Central memory CD8-positive, alpha-beta T cell (primary cell): Measurements from ENCODE around the gene RAB4B.
A peak's percentile ranks its signal among the peaks of the same experiment; 100 is the strongest.
"Not testable (repeated sequence)": the region's sequence is repeated elsewhere in the genome, so short reads cannot be mapped to it uniquely, and the experiment has no call there.

Source experiments
- ATAC-seq: fragments of 150-1000 bp; cut with Tn5 transposase; replicated peaks from 2 replicates; pipeline ENCODE4 v1.10.0; 2022; ENCODE audit warnings: mild to moderate bottlenecking, moderate FRiP score, moderate number of reproducible peaks; ENCODE audit not compliant: poor library complexity, severe bottlenecking; ENCODE audit errors: extremely low read depth
- DNase-seq, 2 donors: peaks; one replicate each; pipeline ENCODE4 v3.0.0; 2021; ENCODE audit warnings: low spot score in 2 of 2
- H3K27ac Mint-ChIP-seq: one replicate; pipeline ENCODE4 v1.8.0; 2022; ENCODE audit warnings: low read depth, mild to moderate bottlenecking, moderate library complexity, mixed read lengths
- H3K27me3 Mint-ChIP-seq: one replicate; pipeline ENCODE4 v1.8.0; 2022; ENCODE audit warnings: mixed read lengths
- H3K36me3 Mint-ChIP-seq: one replicate; pipeline ENCODE4 v1.8.0; 2022; ENCODE audit warnings: mild to moderate bottlenecking, moderate library complexity, mixed read lengths; ENCODE audit not compliant: insufficient read depth
- H3K4me1 Mint-ChIP-seq: one replicate; pipeline ENCODE4 v1.8.0; 2022; ENCODE audit warnings: mixed read lengths
- H3K4me3 Mint-ChIP-seq: one replicate; pipeline ENCODE4 v1.8.0; 2022; ENCODE audit warnings: mild to moderate bottlenecking, moderate library complexity, mixed read lengths
- H3K9me3 Mint-ChIP-seq: one replicate; pipeline ENCODE4 v1.8.0; 2022; ENCODE audit warnings: mixed read lengths

RAB4B gene

DNA sequence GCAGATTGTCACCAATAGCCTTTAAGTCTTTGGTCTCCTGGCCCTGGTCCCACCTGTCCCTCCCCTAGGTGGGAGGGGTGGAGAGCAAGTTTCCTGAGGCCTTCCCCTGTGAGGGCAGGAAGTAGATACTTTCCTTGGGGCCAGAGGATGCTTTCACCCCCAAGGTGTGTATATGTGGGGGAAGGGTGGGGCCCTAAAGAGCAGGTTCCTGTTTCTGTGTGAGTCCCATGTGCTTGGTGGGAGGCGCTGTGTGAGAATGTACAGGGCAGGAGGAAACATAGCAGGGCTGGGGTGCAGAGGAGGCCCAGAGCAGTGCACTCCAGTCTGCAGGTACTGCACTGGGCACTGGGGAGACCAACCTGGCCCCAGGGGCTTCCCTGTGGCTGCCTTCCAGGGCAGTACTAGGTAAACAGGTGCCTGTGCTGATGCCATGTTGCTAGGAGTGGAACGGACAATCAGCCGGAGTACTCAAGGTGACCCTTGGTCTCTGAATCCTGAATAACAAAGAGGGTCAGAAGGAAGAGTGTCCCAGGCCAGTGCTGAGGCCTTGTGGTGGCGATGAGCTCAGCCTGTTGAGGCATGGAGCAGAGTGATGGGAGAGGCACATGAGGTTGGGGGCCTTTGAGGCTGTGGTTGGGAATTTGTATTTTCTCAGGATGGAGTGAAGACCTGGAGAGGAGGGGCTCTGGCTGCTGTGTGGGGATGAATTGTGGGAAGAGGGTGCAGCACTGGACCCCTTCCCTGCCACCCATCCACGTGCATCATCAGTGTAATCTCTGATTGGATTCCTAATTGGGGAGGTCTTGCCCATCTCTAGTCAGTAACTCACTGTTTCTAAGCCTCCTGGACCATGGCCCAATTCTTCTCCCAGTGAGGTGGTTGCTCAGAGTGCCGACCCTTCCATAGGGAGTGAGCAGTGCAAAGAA lies 26.1 kb downstream of the RAB4B start:
- peaks cover 67% of the 10 kb centered on the region for H3K36me3 Mint-ChIP-seq
- no peaks in the 10 kb centered on the region for H3K27me3 Mint-ChIP-seq
- H3K27ac Mint-ChIP-seq: peak overlapping the region; percentile 97
- peak overlapping the region; percentile 98 for H3K4me3 Mint-ChIP-seq
- DNase-seq: peak in 1 of 2 donors; percentile 69
- ATAC-seq: peak; percentile 64
- H3K9me3 Mint-ChIP-seq: no peaks in the 10 kb centered on the region
- H3K4me1 Mint-ChIP-seq: peaks cover 86% of the 10 kb centered on the region

DNA sequence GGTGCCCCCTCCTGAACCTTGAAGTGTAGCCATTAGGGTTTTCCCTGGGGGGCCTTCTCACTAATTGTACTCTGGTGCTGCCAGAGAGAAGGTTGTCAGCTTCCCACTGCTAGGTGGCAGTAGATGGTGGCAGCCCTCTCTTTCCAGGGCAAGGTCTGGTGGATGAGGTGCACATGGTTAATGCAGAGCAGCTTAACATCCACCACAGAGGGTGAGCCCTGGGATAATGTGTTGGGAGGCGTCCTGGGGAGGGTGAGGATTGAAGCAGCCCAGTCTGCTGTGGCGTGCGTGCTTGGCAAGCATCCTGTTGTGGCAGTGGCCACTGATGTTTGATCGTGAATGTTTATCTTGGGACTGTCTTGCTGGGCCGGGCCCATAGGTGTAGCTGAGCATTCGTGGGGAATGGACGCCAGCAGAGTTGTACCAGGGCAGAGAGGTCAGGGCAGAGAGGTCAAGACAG lies 26.8 kb downstream of the RAB4B start:
- no peak for DNase-seq
- Mint-ChIP-seq H3K27me3 (no peaks in the 10 kb centered on the region), H3K9me3 (no peaks in the 10 kb centered on the region), H3K27ac (peak overlapping the region; percentile 97), H3K4me3 (peak overlapping the region; percentile 98), H3K4me1 (peaks cover 85% of the 10 kb centered on the region), H3K36me3 (peaks cover 68% of the 10 kb centered on the region)
- no peak for ATAC-seq

DNA sequence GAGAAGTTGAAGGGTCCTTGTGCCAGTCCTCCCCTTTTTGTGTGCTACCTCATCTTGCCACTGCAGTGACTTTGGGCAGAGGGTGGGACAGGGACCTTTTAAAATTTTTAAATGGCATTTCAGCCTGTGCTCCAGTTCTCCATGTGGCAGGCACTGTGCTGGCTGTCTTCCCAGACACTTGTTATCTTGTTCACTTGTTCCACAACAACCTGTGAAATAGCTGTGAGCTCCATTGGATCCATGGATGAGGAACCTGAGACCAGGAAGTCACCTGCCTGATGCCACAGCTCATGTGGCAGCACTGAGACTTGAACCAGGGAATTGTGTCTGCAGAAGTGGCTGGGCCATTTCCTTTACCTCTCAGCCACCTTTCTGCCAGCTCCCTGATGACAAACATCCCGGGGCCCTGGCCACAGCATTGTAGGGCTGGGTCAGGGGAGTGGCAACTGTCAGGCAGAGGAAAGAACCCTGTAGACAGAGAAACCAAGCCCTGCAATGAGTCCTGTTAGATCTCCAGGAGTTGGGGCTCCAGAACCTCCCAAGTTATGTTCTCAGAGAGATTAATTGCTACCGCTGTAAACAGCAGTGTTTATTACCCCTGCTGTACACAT lies 27.3 kb downstream of the RAB4B start:
- Mint-ChIP-seq H3K9me3 (no peaks in the 10 kb centered on the region), H3K27ac (peak overlapping the region; percentile 97), H3K27me3 (no peaks in the 10 kb centered on the region), H3K4me3 (peak overlapping the region; percentile 98), H3K36me3 (peaks cover 66% of the 10 kb centered on the region), H3K4me1 (peaks cover 84% of the 10 kb centered on the region)
- DNase-seq (no peak), ATAC-seq (no peak)

DNA sequence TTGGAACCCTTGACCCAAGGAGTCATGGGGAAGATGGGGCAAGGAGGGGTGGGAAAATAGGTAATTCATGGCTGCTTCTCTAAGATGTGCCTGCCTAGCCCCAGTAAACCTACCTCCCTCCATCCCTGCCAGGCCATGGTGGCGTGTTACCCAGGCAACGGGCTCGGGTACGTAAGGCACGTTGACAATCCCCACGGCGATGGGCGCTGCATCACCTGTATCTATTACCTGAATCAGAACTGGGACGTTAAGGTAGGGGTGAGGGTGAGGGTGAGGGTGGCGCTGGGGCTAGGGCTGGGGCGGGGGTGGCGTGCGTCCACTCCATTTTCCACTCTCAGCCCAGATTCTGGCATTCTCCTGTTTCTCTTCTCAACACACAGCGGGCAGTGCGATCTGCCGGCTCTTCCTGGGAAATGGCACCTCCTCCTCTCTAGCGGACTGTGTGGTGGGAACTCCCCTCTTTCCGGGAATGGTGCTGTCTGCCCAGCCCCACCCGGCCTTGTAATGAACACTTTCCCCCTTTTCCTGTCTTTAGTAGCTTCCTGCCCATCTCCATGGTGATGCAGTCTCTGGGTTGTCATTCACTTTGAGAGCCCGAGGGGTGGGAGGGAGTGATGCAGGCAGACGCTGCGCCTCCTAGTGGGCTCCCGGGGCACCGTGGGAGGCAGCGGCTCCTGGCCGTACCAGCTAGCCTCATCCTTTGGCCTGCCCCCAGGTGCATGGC lies 28.5 kb downstream of the RAB4B start:
- peak; percentile 50 for ATAC-seq
- H3K36me3 Mint-ChIP-seq: peaks cover 60% of the 10 kb centered on the region
- no peaks in the 10 kb centered on the region for H3K9me3 Mint-ChIP-seq
- DNase-seq: peak; percentile 64 to 67
- H3K4me3 Mint-ChIP-seq: peak overlapping the region; percentile 70
- H3K4me1 Mint-ChIP-seq: peaks cover 85% of the 10 kb centered on the region
- no peaks in the 10 kb centered on the region for H3K27me3 Mint-ChIP-seq
- H3K27ac Mint-ChIP-seq: peak overlapping the region; percentile 97

DNA sequence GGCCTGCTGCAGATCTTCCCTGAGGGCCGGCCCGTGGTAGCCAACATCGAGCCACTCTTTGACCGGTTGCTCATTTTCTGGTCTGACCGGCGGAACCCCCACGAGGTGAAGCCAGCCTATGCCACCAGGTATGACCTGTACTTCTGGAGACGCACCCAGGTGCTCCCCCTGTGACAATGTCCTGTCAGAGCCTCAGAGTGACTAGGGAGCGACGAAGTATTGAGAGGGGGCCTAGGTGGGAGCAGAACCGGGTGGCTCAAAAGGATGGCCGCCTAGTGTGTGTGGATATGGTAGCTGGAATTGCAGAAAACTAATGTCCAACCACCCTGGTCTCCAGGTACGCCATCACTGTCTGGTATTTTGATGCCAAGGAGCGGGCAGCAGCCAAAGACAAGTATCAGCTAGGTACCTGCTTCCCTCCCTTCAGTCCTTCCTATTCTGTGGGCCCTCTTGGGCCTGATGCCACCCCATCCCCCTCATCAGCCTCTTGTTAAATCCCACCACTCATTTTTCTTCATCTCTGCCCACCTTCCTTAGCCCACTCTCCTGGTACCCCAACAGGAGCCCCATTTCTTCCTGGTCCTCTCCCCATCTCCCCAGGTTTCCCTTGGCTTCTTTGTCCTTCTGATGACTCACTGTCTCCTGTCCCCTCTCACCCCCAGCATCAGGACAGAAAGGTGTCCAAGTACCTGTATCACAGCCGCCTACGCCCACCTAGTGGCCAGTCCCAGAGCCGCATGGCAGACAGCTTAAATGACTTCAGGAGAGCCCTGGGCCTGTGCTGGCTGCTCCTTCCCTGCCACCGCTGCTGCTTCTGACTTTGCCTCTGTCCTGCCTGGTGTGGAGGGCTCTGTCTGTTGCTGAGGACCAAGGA lies 29.3 kb downstream of the RAB4B start:
- DNase-seq (no peak), ATAC-seq (no peak)
- H3K9me3 Mint-ChIP-seq: no peaks in the 10 kb centered on the region
- peaks cover 57% of the 10 kb centered on the region for H3K36me3 Mint-ChIP-seq
- H3K27ac Mint-ChIP-seq: peak overlapping the region; percentile 97
- H3K27me3 Mint-ChIP-seq: no peaks in the 10 kb centered on the region
- peaks cover 85% of the 10 kb centered on the region for H3K4me1 Mint-ChIP-seq
- peak overlapping the region; percentile 70 for H3K4me3 Mint-ChIP-seq

DNA sequence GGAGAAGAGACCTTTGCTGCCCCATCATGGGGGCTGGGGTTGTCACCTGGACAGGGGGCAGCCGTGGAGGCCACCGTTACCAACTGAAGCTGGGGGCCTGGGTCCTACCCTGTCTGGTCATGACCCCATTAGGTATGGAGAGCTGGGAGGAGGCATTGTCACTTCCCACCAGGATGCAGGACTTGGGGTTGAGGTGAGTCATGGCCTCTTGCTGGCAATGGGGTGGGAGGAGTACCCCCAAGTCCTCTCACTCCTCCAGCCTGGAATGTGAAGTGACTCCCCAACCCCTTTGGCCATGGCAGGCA lies 29.9 kb downstream of the RAB4B start:
- ATAC-seq: no peak
- H3K4me1 Mint-ChIP-seq: peaks cover 85% of the 10 kb centered on the region
- no peak for DNase-seq
- H3K27me3 Mint-ChIP-seq: no peaks in the 10 kb centered on the region
- H3K4me3 Mint-ChIP-seq: peak overlapping the region; percentile 70
- no peaks in the 10 kb centered on the region for H3K9me3 Mint-ChIP-seq
- peak overlapping the region; percentile 93 for H3K27ac Mint-ChIP-seq
- H3K36me3 Mint-ChIP-seq: peaks cover 53% of the 10 kb centered on the region

DNA sequence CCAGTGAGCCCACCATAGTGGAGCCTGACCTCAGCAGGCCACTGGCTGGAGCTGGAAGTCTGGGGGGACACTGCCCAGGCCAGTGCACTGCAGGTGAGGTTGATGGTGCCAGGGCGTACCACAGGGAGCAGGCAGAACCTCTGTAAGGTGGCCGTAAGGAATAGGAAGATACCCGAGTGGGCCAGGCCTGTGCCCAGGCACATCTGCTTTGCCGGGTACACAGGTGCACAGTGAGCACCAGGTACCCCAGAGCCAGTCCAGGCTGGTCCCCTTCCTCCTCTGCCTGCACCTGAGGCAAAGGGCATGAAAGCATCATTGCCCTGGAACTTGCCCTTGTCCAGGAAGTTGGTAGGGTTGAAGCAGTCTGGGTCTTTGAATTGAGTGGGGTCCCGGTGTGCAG lies 30.4 kb downstream of the RAB4B start:
- H3K36me3 Mint-ChIP-seq: peaks cover 50% of the 10 kb centered on the region
- H3K9me3 Mint-ChIP-seq: no peaks in the 10 kb centered on the region
- DNase-seq: no peak
- H3K4me3 Mint-ChIP-seq: peak overlapping the region; percentile 70
- H3K27me3 Mint-ChIP-seq: no peaks in the 10 kb centered on the region
- ATAC-seq: no peak
- peaks cover 82% of the 10 kb centered on the region for H3K4me1 Mint-ChIP-seq
- no peak overlapping the region for H3K27ac Mint-ChIP-seq

DNA sequence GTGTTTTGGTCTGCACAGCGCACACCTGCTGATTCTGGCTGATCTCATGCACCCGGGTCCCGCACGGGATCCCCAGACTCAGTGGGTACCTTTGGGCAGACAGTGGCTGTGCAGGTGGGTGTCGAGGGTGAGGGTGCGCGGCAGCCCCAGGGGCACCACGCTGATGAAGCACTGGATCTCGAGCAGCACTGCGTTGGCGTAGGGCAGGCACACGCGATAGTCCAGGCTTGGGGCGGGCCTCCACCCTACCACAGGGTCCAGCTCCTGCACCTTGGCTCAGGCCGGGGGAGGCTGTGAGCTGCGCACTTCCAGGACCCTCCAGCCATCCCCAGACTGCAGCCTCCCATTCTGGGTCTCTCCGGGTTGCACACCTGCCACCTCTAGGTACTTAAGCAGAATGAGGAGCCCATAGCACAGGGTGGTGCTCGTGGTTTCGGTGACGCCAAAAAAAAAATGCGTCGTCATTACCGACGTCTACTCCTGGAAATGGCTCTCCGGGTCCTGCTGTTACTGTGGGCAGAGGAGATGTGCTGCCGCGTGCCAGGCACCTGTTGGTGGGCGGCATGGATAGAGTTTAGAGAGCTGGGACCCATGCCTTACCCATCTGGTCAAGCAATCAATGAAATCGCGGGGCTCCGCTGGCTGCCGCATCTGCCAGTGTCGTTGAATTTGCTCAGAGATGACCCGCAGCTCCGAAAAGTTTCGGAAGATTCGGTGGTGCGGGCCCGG lies 31.5 kb downstream of the RAB4B start:
- Mint-ChIP-seq H3K27me3 (no peaks in the 10 kb centered on the region), H3K9me3 (no peaks in the 10 kb centered on the region), H3K4me3 (peak overlapping the region; percentile 85), H3K4me1 (peaks cover 78% of the 10 kb centered on the region), H3K27ac (no peak overlapping the region), H3K36me3 (peaks cover 44% of the 10 kb centered on the region)
- DNase-seq (no peak), ATAC-seq (no peak)

DNA sequence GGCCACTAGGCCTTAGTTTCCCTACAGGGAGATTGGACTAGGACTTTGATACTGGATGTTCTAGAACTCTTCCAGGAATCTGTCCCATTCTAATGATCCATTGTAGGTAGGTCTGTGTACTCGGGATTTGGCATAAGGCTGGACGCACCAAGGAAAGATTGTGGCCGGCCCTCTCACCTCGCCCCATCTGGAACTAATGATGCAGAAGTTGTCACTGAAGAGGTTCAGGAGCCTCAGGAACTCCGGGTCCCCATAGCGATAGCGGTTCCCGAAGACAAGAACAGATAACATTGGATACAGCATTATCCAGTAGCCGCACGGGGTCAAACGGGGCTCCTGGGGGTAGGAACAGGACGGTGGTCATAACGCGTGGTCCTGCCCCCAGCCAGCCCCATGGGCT lies 32.1 kb downstream of the RAB4B start:
- H3K4me3 Mint-ChIP-seq: peak overlapping the region; percentile 85
- H3K36me3 Mint-ChIP-seq: peaks cover 37% of the 10 kb centered on the region
- no peaks in the 10 kb centered on the region for H3K27me3 Mint-ChIP-seq
- no peak for DNase-seq
- H3K27ac Mint-ChIP-seq: no peak overlapping the region
- H3K9me3 Mint-ChIP-seq: no peaks in the 10 kb centered on the region
- H3K4me1 Mint-ChIP-seq: peaks cover 75% of the 10 kb centered on the region
- no peak for ATAC-seq

DNA sequence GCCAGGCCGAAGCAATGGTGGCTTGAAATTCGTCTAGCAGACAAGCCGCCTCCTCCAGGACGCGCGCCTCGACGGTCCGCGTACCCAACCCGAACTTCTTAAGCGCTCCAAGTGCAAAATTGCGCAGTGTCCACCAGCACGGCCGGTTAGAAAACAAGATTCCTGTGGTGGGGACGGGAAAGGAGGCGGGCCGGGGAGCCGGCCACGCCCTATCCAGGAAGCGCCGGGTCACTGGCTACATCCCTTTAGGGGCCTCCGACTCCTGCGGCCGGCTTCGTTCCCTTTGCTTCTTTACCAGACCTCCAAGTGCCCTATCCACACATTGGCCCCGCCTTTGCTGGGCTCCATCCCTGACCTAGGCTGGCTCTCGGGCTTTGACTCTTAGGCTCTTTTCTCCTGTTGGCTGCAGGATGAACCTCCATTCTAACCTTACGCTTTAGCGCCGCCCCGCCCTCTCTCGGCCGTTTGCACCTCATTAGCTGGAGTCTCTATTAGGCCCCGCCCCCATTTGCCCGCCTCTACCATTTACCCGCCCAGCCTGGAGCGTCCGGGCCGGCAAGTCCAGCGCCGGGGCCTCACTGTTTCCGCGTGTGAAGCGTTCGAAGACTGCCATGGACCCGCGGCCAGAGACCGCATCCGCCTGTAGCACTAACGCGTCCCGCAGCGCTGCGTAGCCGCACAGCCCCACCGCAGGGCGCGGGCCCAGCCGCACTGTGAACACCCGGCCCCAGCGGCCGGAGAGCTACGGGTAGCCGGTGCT lies 32.8 kb downstream of the RAB4B start:
- peak overlapping the region; percentile 85 for H3K4me3 Mint-ChIP-seq
- not testable (repeated sequence) for H3K9me3 Mint-ChIP-seq, DNase-seq, H3K27me3 Mint-ChIP-seq
- peak; percentile 68 for ATAC-seq
- H3K36me3 Mint-ChIP-seq: peaks cover 33% of the 10 kb centered on the region
- peak overlapping the region; percentile 94 for H3K27ac Mint-ChIP-seq
- H3K4me1 Mint-ChIP-seq: peaks cover 69% of the 10 kb centered on the region
